CD4-positive, alpha-beta T cell (primary cell): ENCODE data around the gene TAF3. TPM values are rescaled to one million over a fixed set of nuclear protein-coding genes. Genes with fewer than 3 reads are reported as not detected.

ENCODE experiments used
- ATAC-seq: fragments of 200-7000 bp; cut with Tn5 transposase; one replicate; pipeline ENCODE4 v1.10.0; 2022; ENCODE audit warnings: mild to moderate bottlenecking; ENCODE audit not compliant: poor library complexity
- CTCF ChIA-PET: fragments of 350-600 bp; sonication (Branson Sonifier 250); formaldehyde crosslinking; loops from one replicate; lab custom pipeline; 2021; ENCODE audit warnings: antibody characterized with exemption, inconsistent platforms; lab: Charles Lee
- POLR2A ChIA-PET: fragments of 350-600 bp; sonication (Branson Sonifier 250); formaldehyde crosslinking; loops from one replicate; lab custom pipeline; 2021; ENCODE audit warnings: antibody characterized with exemption, inconsistent platforms; lab: Charles Lee
- DNase-seq, 14 experiments: peaks; one replicate each; pipeline ENCODE4 v3.0.0-alpha.2; 2013 to 2020; ENCODE audit warnings: mixed read lengths in 2 of 14
- H3K27ac ChIP-seq, 2 donors: one replicate each; pipeline versions ENCODE4 v1.5.1 to v1.7.0; 2013; ENCODE audit warnings: low read length in 2 of 2, low read depth in 1 of 2, mild to moderate bottlenecking in 1 of 2
- H3K27me3 ChIP-seq, 2 experiments: 1 replicate in 1 of 2; 2 replicates in 1 of 2; pipeline versions ENCODE4 v1.6.1 to v1.7.0; 2013; ENCODE audit warnings: low read length in 2 of 2, control low read depth in 1 of 2, mild to moderate bottlenecking in 1 of 2, moderate library complexity in 1 of 2; ENCODE audit not compliant: insufficient read depth in 2 of 2, control insufficient read depth in 1 of 2
- H3K36me3 ChIP-seq: one replicate; pipeline ENCODE4 v1.6.1; 2013; ENCODE audit warnings: low read length, control low read depth; ENCODE audit not compliant: insufficient read depth
- H3K4me1 ChIP-seq: one replicate; pipeline ENCODE4 v1.6.1; 2013; ENCODE audit warnings: low read length, control low read depth; ENCODE audit not compliant: insufficient read depth
- H3K4me3 ChIP-seq: one replicate; pipeline ENCODE4 v1.5.1; 2013; ENCODE audit warnings: mild to moderate bottlenecking, low read length, moderate library complexity
- H3K9me3 ChIP-seq, 2 experiments: 1 replicate in 1 of 2; 2 replicates in 1 of 2; pipeline versions ENCODE4 v1.6.1 to v1.7.0; 2013; ENCODE audit warnings: low read length in 2 of 2, mild to moderate bottlenecking in 2 of 2, control low read depth in 1 of 2, moderate library complexity in 1 of 2; ENCODE audit not compliant: control insufficient read depth in 1 of 2, insufficient read depth in 1 of 2
- H3K27ac Mint-ChIP-seq: one replicate; pipeline ENCODE4 v1.8.0; 2020; ENCODE audit warnings: mixed read lengths
- H3K27me3 Mint-ChIP-seq: one replicate; pipeline ENCODE4 v1.8.0; 2021; ENCODE audit warnings: mixed read lengths
- H3K36me3 Mint-ChIP-seq: one replicate; pipeline ENCODE4 v1.8.0; 2021; ENCODE audit warnings: low read depth, mixed read lengths
- H3K4me1 Mint-ChIP-seq: one replicate; pipeline ENCODE4 v1.8.0; 2021; ENCODE audit warnings: low read depth, mixed read lengths
- H3K4me3 Mint-ChIP-seq: one replicate; pipeline ENCODE4 v1.8.0; 2020; ENCODE audit warnings: mild to moderate bottlenecking, mixed read lengths
- H3K9me3 Mint-ChIP-seq: one replicate; pipeline ENCODE4 v1.8.0; 2020; ENCODE audit warnings: mixed read lengths
- intact Hi-C, 2 experiments: fragments of 100-400 bp; cut with DNase I in 1 of 2; cut with micrococcal nuclease in 1 of 2; formaldehyde crosslinking; loops; one replicate each; pipeline versions ENCODE4 v1.15.1 to v1.9.0; 2023 to 2025; cut with DNase I, micrococcal nuclease
- total RNA-seq, 174 experiments: library from RNA in 2 of 174; stranded (reverse) in 2 of 174; gene quantifications; one replicate each; pipeline ENCODE4 v1.2.3 and lab custom pipeline; 2021 to 2026
- TF ChIP-seq, protein P1 (sequence below): fragments of 200-600 bp; IDR thresholded peaks from one replicate; pipeline ENCODE4 v1.8.0; 2022; ENCODE audit warnings: antibody characterized with exemption, mild to moderate bottlenecking

The TAF3 gene
- total RNA-seq, 2 experiments from 2014 or later, result 12.6 to 12.8 TPM

DNA sequence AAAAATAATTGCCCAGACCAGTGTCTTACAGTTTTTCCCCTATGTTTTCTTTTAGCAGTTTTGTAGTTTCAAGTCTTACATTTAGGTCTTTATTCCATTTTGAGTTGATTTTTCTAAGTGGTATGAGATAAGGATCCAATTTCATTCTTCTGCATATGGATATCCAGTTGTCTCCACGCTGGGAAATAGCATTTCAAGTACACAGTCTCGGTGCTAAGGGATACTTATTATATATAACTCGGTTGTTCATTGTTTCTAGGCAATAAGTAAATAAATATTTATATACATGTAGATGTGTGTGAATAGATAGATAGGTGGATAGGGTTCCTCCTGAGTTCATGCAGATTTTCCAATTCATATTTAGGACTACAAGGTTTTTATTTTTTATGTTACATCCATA is 16.0 kb downstream of the TAF3 start:
- peaks cover 68% of the 10 kb centered on the region for H3K4me1 Mint-ChIP-seq
- POLR2A ChIA-PET, result no interaction called here
- peaks cover 75% of the 10 kb centered on the region for H3K36me3 Mint-ChIP-seq

DNA sequence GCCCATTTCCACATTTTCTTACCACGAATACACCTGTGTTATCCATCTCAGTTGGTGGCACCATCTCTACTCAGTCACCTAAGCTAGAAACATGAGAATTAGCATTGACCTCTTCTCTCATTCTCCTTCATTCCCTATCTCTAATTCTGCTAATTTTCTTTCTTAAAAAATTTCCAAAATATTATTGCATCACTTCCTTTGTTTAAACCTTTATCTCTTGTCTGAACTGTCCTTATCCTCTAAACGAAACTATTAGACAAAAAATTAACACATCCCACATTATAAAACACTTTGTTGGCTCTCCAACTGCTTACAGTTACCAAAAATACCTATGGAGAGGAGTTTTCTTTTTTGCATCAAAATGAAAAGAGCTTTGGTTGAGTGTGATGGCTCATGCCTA is 18.3 kb downstream of the TAF3 start:
- Histone ChIP-seq H3K4me3 (no peak overlapping the region), H3K27ac (no peak overlapping the region), H3K36me3 (peaks cover 8% of the 10 kb centered on the region), H3K4me1 (peaks cover 8% of the 10 kb centered on the region), H3K9me3 (no peaks in the 10 kb centered on the region), H3K27me3 (no peaks in the 10 kb centered on the region)
- Mint-ChIP-seq H3K9me3 (no peaks in the 10 kb centered on the region), H3K27me3 (no peaks in the 10 kb centered on the region), H3K36me3 (peaks cover 72% of the 10 kb centered on the region), H3K4me3 (no peak overlapping the region), H3K4me1 (peaks cover 55% of the 10 kb centered on the region), H3K27ac (no peak overlapping the region)
- DNase-seq, result no peak
- TF ChIP-seq, protein P1, sequence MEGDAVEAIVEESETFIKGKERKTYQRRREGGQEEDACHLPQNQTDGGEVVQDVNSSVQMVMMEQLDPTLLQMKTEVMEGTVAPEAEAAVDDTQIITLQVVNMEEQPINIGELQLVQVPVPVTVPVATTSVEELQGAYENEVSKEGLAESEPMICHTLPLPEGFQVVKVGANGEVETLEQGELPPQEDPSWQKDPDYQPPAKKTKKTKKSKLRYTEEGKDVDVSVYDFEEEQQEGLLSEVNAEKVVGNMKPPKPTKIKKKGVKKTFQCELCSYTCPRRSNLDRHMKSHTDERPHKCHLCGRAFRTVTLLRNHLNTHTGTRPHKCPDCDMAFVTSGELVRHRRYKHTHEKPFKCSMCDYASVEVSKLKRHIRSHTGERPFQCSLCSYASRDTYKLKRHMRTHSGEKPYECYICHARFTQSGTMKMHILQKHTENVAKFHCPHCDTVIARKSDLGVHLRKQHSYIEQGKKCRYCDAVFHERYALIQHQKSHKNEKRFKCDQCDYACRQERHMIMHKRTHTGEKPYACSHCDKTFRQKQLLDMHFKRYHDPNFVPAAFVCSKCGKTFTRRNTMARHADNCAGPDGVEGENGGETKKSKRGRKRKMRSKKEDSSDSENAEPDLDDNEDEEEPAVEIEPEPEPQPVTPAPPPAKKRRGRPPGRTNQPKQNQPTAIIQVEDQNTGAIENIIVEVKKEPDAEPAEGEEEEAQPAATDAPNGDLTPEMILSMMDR, result no peak
- CTCF ChIA-PET, result no interaction called here
- intact Hi-C loops, result no loop called here
- ATAC-seq, result no peak
- POLR2A ChIA-PET, result no interaction called here

More for the DNA sequence above, 16.0 kb downstream of the TAF3 start:
- no peaks in the 10 kb centered on the region for H3K27me3 ChIP-seq
- no peak overlapping the region for H3K4me3 Mint-ChIP-seq
- H3K27ac ChIP-seq, result no peak overlapping the region
- ATAC-seq (no peak), DNase-seq (no peak)
- CTCF ChIA-PET, result no interaction called here
- no peaks in the 10 kb centered on the region for H3K27me3 Mint-ChIP-seq
- H3K4me3 ChIP-seq, result no peak overlapping the region
- no peak overlapping the region for H3K27ac Mint-ChIP-seq
- TF ChIP-seq, protein P1, result no peak
- H3K4me1 ChIP-seq, result peaks cover 8% of the 10 kb centered on the region
- intact Hi-C loops, result no loop called here
- H3K36me3 ChIP-seq, result peaks cover 7% of the 10 kb centered on the region
- H3K9me3 ChIP-seq, result no peaks in the 10 kb centered on the region
- no peaks in the 10 kb centered on the region for H3K9me3 Mint-ChIP-seq

DNA sequence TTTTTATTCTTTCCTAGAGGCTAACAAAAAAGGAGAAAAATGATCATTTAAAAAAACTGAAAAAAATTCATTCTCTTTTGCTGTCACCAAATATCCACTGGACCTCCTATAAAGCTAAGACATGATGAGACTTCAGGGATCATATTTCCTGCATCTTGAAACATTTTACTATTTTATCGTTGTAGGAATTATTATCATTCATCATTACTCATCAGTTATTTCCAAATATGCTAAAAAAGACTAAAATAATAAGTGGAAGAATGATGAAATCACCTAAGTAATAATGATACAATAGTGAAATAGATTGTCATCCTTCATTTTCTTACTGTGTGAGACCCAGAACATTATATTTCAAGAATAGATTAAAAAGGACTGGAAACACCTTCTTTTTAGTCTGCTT is 28.3 kb downstream of the TAF3 start:
- H3K4me3 ChIP-seq, result no peak overlapping the region
- no peak for ATAC-seq
- peaks cover 34% of the 10 kb centered on the region for H3K36me3 Mint-ChIP-seq
- ChIA-PET CTCF (interaction anchor here (1.2 kb wide), 1 partner anchor 11 kb away, joined by 3 read pairs; no protein-coding TSS in a partner anchor), POLR2A (no interaction called here)
- H3K36me3 ChIP-seq, result no peaks in the 10 kb centered on the region
- TF ChIP-seq, protein P1, result no peak
- intact Hi-C loops, result no loop called here
- no peak overlapping the region for H3K4me3 Mint-ChIP-seq
- H3K4me1 Mint-ChIP-seq, result peaks cover 34% of the 10 kb centered on the region
- no peaks in the 10 kb centered on the region for H3K9me3 Mint-ChIP-seq
- no peak overlapping the region for H3K27ac ChIP-seq
- no peaks in the 10 kb centered on the region for H3K4me1 ChIP-seq
- H3K27ac Mint-ChIP-seq, result no peak overlapping the region
- DNase-seq, result no peak
- no peaks in the 10 kb centered on the region for H3K27me3 Mint-ChIP-seq
- no peaks in the 10 kb centered on the region for H3K27me3 ChIP-seq
- H3K9me3 ChIP-seq, result no peaks in the 10 kb centered on the region
